Measurements from ENCODE around the gene MEX3A. TPM values are rescaled to one million over a fixed set of nuclear protein-coding genes. Genes with fewer than 3 reads are reported as not detected.
"Not testable (repeated sequence)": the region's sequence is repeated elsewhere in the genome, so short reads cannot be mapped to it uniquely, and the experiment has no call there.

The MEX3A gene
- total RNA-seq, 5 donors from 2014 or later (not counting 1 experiment from before 2014, with no cell fraction given), result 0.03 to 0.58 (median 0.20) TPM

DNA sequence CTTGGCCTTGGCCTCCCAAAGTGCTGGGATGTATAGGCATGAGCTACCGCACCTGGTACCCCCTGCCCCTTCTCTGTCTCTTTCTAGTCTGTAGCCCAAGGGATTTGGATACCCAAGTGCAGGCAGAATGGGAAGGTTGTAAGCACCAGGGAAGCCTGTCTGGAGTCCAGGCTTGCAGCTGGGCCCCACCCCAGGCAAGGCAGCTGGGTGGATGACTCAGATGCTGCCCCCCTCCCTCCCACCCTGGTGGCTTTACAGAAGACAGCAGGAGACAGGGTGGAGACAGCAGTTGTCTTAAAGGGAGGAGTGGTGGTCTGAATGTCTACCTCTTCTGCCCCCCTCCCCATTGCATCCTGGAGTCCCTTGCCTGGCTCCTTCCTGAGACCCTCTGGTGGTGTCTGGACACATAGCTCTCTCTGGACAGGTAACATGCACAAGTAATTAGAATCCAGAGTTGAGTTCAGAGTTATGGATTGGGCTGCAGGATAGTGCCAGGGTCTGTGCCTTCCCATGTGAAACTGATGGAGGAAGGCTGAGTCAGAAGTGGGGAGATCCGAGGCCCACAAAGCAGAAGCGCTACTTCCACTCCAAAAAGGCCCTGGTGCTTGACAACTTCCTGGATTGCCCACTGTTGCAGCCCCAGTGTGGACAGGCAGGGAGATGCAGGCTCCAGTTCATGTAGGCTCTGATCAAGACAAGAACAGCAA is 37.4 kb upstream of the MEX3A start:
- H3K9me3 ChIP-seq, result no peaks in the 10 kb centered on the region
- ChIA-PET CTCF (interaction anchor here in 1 of 2 donors (0.5 kb wide), 1 partner anchor 27 kb away, joined by 4 read pairs; no protein-coding TSS in a partner anchor), POLR2A (interaction anchor here in 1 of 2 donors (0.7 to 1.7 kb wide), 2 partner anchors 10 to 86 kb away, joined by 4 to 6 read pairs; no protein-coding TSS in a partner anchor)
- H3K4me3 ChIP-seq (ENCODE audit: control insufficient read depth in 1 of 2, extremely low read depth in 1 of 2, low read length in 1 of 2), result no peak overlapping the region
- no peak overlapping the region for H3K27ac ChIP-seq (ENCODE audit: low read length)
- Mint-ChIP-seq H3K36me3 (peaks cover 17% of the 10 kb centered on the region), H3K27ac (peak overlapping the region; percentile 34 to 58), H3K4me3 (peak overlapping the region in 1 of 3 donors; percentile 31), H3K4me1 (peaks cover 43 to 66% (median 57%) of the 10 kb centered on the region in 3 donors), H3K27me3 (peaks cover 14 to 16% of the 10 kb centered on the region in 2 donors), H3K9me3 (no peaks in the 10 kb centered on the region)
- no peaks in the 10 kb centered on the region for H3K36me3 ChIP-seq (ENCODE audit: control insufficient read depth in 2 of 2, extremely low read depth in 1 of 2, insufficient read depth in 1 of 2, low read length in 1 of 2)
- peaks cover 0 to 56% of the 10 kb centered on the region in 2 experiments for H3K4me1 ChIP-seq (ENCODE audit: control insufficient read depth in 1 of 2, extremely low read depth in 1 of 2, insufficient read depth in 2 of 2, low read length in 2 of 2)
- DNase-seq (peak in 2 of 35 experiments; percentile 37 to 47), ATAC-seq (replicated peaks in 1 of 4) (peak in 1 of 4 experiments; percentile 37)
- H3K27me3 ChIP-seq (replicated peaks in 1 of 2; ENCODE audit: control insufficient read depth in 2 of 2, extremely low read depth in 1 of 2, insufficient read depth in 2 of 2, low read length in 1 of 2), result peaks cover 4 to 25% of the 10 kb centered on the region in 2 experiments
- 80% methylated on average over 1 of the region's 3 CpGs for WGBS (ENCODE audit: insufficient coverage)

DNA sequence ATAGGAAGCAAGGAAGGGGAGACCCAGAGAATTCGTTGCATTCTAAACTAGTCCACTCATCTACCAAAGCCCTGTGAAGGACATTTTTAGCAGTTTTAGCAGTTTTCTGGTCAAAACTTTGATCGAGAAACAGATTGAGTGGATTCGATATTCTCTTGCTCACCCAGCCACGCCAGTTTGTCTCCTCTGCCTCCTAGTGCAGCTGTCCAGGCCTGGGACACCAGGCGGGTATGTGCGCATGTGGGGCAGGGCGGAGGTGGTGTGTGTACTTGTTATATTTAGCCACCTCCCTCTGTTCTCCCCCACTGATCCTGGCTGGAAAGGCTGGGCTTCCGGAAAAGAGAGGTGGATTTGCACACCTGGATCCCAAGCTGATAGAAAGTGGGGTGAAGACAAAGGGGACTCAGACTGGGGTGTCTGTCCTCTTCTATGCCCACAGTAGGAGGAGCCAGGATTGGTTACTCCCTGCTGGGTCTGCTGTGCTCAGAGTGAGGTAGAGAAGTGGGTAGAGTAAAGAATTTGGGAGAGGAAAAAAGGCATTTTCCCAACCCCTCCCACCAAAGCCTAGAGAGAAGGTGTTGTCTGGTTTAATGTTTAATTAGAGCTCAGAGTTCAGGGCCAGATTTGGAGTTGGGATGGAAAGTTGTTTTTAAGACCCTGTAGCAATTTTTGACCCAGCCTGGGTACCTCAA is 36.1 kb upstream of the MEX3A start:
- WGBS (ENCODE audit: insufficient coverage), result no CpG with 5 or more reads among the region's 8 CpGs
- ATAC-seq (replicated peaks in 1 of 4) (no peak), DNase-seq (no peak)
- H3K36me3 ChIP-seq (ENCODE audit: control insufficient read depth in 2 of 2, extremely low read depth in 1 of 2, insufficient read depth in 1 of 2, low read length in 1 of 2), result no peaks in the 10 kb centered on the region
- peaks cover 5 to 35% of the 10 kb centered on the region in 2 experiments for H3K27me3 ChIP-seq (replicated peaks in 1 of 2; ENCODE audit: control insufficient read depth in 2 of 2, extremely low read depth in 1 of 2, insufficient read depth in 2 of 2, low read length in 1 of 2)
- Mint-ChIP-seq H3K27me3 (peaks cover 18 to 21% of the 10 kb centered on the region in 2 donors), H3K4me1 (peaks cover 36 to 64% (median 51%) of the 10 kb centered on the region in 3 donors), H3K36me3 (peaks cover 17% of the 10 kb centered on the region), H3K4me3 (peak overlapping the region; percentile 29 to 62 (median 43)), H3K27ac (peak overlapping the region; percentile 52 to 63), H3K9me3 (no peaks in the 10 kb centered on the region)
- ChIA-PET POLR2A (interaction anchor here (0.5 to 1.7 kb wide), 7 partner anchors 9 to 1059 kb away, joined by 3 to 8 read pairs (median 5); partner anchors contain the start of gene PRCC (in 1 of the 2)), CTCF (interaction anchor here in 1 of 2 donors (0.6 to 1.0 kb wide), 2 partner anchors 15 to 21 kb away, joined by 3 to 4 read pairs; no protein-coding TSS in a partner anchor)
- no peak overlapping the region for H3K27ac ChIP-seq (ENCODE audit: low read length)
- H3K4me3 ChIP-seq (ENCODE audit: control insufficient read depth in 1 of 2, extremely low read depth in 1 of 2, low read length in 1 of 2), result peak overlapping the region in 1 of 2 donors; percentile 7
- H3K4me1 ChIP-seq (ENCODE audit: control insufficient read depth in 1 of 2, extremely low read depth in 1 of 2, insufficient read depth in 2 of 2, low read length in 2 of 2), result peaks cover 0 to 54% of the 10 kb centered on the region in 2 experiments
- no peaks in the 10 kb centered on the region for H3K9me3 ChIP-seq

DNA sequence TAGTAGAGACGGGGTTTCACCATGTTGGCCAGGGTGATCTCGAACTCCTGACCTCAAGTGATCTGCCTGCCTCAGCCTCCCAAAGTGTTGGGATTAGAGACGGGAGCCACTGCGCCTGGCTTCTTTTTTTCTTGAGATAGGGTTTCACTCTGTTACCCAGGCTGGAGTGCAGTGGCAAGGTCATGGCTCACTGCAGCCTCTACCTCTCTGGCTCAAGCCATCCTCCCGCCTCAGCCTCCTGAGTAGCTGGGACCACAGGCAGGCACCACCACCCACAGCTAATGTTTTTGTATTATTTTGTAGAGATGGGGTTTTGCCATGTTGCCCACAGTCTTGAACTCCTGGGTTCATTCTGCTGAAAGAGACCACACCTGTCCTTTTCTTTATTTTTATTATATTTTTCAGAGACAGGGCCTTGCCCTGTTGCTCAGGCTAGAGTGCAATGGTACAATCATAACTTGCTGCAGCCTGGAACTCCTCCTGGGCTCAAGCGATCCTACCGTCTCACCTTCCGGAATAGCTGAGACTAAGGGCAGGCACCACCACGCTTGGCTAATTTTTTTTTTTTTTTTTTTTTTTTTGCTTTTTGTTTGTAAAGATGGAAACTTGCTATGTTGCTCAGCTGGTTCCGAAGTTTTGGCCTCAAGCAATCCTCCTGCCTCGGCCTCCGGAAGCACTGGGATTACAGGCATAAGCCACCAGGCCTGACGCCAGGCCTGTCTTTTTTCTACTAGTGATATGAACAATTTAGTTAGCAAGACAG is 35.3 kb upstream of the MEX3A start:
- Mint-ChIP-seq H3K27ac (no peak overlapping the region), H3K27me3 (peaks cover 18 to 20% of the 10 kb centered on the region in 2 donors), H3K4me3 (peak overlapping the region; percentile 29 to 62 (median 43)), H3K4me1 (peaks cover 28 to 58% (median 44%) of the 10 kb centered on the region in 3 donors), H3K36me3 (peaks cover 17% of the 10 kb centered on the region), H3K9me3 (no peaks in the 10 kb centered on the region)
- peak overlapping the region in 1 of 2 donors; percentile 7 for H3K4me3 ChIP-seq (ENCODE audit: control insufficient read depth in 1 of 2, extremely low read depth in 1 of 2, low read length in 1 of 2)
- no peak overlapping the region for H3K27ac ChIP-seq (ENCODE audit: low read length)
- ChIA-PET POLR2A (interaction anchor here in 1 of 2 donors (0.5 to 1.9 kb wide), 5 partner anchors 8 to 650 kb away, joined by 3 to 10 read pairs (median 6); partner anchors contain the start of gene PRCC), CTCF (interaction anchor here in 1 of 2 donors (0.6 to 1.1 kb wide), 2 partner anchors 15 to 19 kb away, joined by 3 to 5 read pairs; no protein-coding TSS in a partner anchor)
- 83% methylated on average over 7 of the region's 13 CpGs for WGBS (ENCODE audit: insufficient coverage)
- H3K27me3 ChIP-seq (replicated peaks in 1 of 2; ENCODE audit: control insufficient read depth in 2 of 2, extremely low read depth in 1 of 2, insufficient read depth in 2 of 2, low read length in 1 of 2), result peaks cover 6 to 37% of the 10 kb centered on the region in 2 experiments
- peaks cover 0 to 47% of the 10 kb centered on the region in 2 experiments for H3K4me1 ChIP-seq (ENCODE audit: control insufficient read depth in 1 of 2, extremely low read depth in 1 of 2, insufficient read depth in 2 of 2, low read length in 2 of 2)
- no peak for ATAC-seq (replicated peaks in 1 of 4)
- no peaks in the 10 kb centered on the region for H3K36me3 ChIP-seq (ENCODE audit: control insufficient read depth in 2 of 2, extremely low read depth in 1 of 2, insufficient read depth in 1 of 2, low read length in 1 of 2)
- DNase-seq, result no peak
- H3K9me3 ChIP-seq, result no peaks in the 10 kb centered on the region

DNA sequence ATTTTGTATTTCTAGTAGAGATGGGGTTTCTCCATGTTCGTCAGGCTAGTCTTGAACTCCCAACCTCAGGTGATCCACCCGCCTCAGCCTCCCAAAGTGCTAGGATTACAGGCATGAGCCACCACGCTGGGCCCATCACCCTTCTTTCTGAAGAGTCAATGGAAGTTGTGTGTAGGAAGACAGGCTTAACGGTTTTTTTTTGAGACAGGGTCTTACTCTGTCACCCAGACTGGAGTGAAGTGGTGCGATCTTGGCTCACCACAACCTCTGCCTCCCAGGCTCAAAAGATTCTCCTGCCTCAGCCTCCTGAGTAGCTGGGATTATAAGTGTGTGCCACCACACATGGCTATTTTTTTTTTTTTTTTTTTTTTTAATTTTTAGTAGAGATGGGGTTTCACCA is 34.5 kb upstream of the MEX3A start:
- H3K4me3 ChIP-seq (ENCODE audit: control insufficient read depth in 1 of 2, extremely low read depth in 1 of 2, low read length in 1 of 2); ATAC-seq (replicated peaks in 1 of 4); H3K9me3 ChIP-seq; H3K36me3 ChIP-seq (ENCODE audit: control insufficient read depth in 2 of 2, extremely low read depth in 1 of 2, insufficient read depth in 1 of 2, low read length in 1 of 2); H3K27ac ChIP-seq (ENCODE audit: low read length); H3K9me3 Mint-ChIP-seq; DNase-seq: not testable (repeated sequence)
- peaks cover 17% of the 10 kb centered on the region for H3K36me3 Mint-ChIP-seq
- WGBS (ENCODE audit: insufficient coverage), result no CpG with 5 or more reads among the region's 5 CpGs
- Histone ChIP-seq H3K4me1 (ENCODE audit: control insufficient read depth in 1 of 2, extremely low read depth in 1 of 2, insufficient read depth in 2 of 2, low read length in 2 of 2) (peaks cover 0 to 47% of the 10 kb centered on the region in 2 experiments), H3K27me3 (replicated peaks in 1 of 2; ENCODE audit: control insufficient read depth in 2 of 2, extremely low read depth in 1 of 2, insufficient read depth in 2 of 2, low read length in 1 of 2) (peaks cover 6 to 37% of the 10 kb centered on the region in 2 experiments)
- H3K4me3 Mint-ChIP-seq, result peak overlapping the region; percentile 85 to 93 (median 92)
- ChIA-PET CTCF (interaction anchor here in 1 of 2 donors (1.1 to 2.7 kb wide), 2 partner anchors 11 to 18 kb away, joined by 5 to 15 read pairs; no protein-coding TSS in a partner anchor), POLR2A (interaction anchor here (0.5 to 1.9 kb wide), 4 partner anchors 9 to 1679 kb away, joined by 3 to 10 read pairs (median 4); no protein-coding TSS in a partner anchor)
- H3K4me1 Mint-ChIP-seq, result peaks cover 23 to 54% (median 41%) of the 10 kb centered on the region in 3 donors
- peak overlapping the region in 1 of 2 donors; percentile 33 for H3K27ac Mint-ChIP-seq
- peaks cover 17 to 18% of the 10 kb centered on the region in 2 donors for H3K27me3 Mint-ChIP-seq

DNA sequence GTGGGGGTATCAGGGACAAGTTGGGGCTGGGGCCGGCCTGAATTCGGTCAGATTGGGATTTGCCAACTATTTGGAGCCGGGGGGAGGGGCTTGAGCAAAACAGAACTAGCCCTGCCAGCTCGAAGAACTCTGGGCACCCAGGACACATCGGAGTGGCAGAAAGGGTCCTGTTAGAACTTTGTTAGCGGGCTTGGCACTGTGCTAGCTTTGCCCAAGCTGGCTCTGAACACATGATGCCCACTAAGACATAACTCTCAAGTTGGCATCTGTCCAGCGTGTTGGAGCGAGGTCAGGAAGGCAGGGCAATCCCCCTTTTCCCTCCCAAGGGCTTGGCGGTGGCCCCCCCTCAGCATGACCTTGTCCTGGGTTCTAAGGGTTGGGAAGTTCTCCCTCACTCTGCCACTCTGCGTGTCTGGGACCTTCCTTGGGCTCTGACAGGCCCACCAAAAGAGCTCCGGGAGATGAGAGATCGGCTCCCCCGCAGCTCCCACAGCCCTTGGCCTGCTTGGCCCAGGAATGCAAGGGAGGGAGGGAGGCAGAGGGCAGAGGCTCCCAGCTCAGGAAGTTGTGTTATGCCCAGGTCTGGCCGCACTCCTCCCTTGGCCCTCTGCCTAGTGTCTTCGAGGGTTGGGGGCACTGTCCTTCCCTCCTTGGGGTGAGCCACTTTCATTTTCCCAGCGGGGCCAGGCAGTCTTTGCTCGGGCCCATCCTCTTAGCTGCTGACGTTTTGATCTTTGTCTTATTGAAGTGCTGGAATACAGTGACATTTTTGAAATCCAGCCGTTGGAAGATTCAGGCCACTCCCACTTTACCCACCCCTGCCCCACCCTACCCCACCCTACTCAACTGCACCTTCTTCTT is 33.5 kb upstream of the MEX3A start:
- CTCF ChIA-PET, result interaction anchor here (0.5 to 2.7 kb wide), 3 partner anchors 9 to 611 kb away, joined by 3 to 15 read pairs (median 3); no protein-coding TSS in a partner anchor
- Histone ChIP-seq H3K27me3 (replicated peaks in 1 of 2; ENCODE audit: control insufficient read depth in 2 of 2, extremely low read depth in 1 of 2, insufficient read depth in 2 of 2, low read length in 1 of 2) (peaks cover 6 to 37% of the 10 kb centered on the region in 2 experiments), H3K36me3 (ENCODE audit: control insufficient read depth in 2 of 2, extremely low read depth in 1 of 2, insufficient read depth in 1 of 2, low read length in 1 of 2) (no peaks in the 10 kb centered on the region), H3K4me1 (ENCODE audit: control insufficient read depth in 1 of 2, extremely low read depth in 1 of 2, insufficient read depth in 2 of 2, low read length in 2 of 2) (peaks cover 0 to 47% of the 10 kb centered on the region in 2 experiments), H3K4me3 (ENCODE audit: control insufficient read depth in 1 of 2, extremely low read depth in 1 of 2, low read length in 1 of 2) (peak overlapping the region; percentile 78 to 86), H3K27ac (ENCODE audit: low read length) (peak overlapping the region; percentile 68), H3K9me3 (no peaks in the 10 kb centered on the region)
- Mint-ChIP-seq H3K36me3 (peaks cover 17% of the 10 kb centered on the region), H3K9me3 (no peaks in the 10 kb centered on the region), H3K27me3 (peaks cover 17 to 18% of the 10 kb centered on the region in 2 donors), H3K27ac (peak overlapping the region; percentile 74 to 79), H3K4me3 (peak overlapping the region; percentile 85 to 93 (median 92)), H3K4me1 (peaks cover 23 to 52% (median 41%) of the 10 kb centered on the region in 3 donors)
- POLR2A ChIA-PET, result interaction anchor here (0.5 to 2.5 kb wide), 10 partner anchors 7 to 158 kb away, joined by 3 to 26 read pairs (median 4); no protein-coding TSS in a partner anchor
- no peak for DNase-seq
- ATAC-seq (replicated peaks in 1 of 4), result no peak
- 32% methylated on average over 11 of the region's 19 CpGs for WGBS (ENCODE audit: insufficient coverage)

Data from T-cell (primary cell).